ENCODE results near the gene CER1. TPM values are rescaled to one million over a fixed set of nuclear protein-coding genes. Genes with fewer than 3 reads are reported as not detected.

The CER1 gene
- total and polyA plus RNA-seq, 7 donors = 0.71 to 0.99 TPM; not detected in 5

DNA sequence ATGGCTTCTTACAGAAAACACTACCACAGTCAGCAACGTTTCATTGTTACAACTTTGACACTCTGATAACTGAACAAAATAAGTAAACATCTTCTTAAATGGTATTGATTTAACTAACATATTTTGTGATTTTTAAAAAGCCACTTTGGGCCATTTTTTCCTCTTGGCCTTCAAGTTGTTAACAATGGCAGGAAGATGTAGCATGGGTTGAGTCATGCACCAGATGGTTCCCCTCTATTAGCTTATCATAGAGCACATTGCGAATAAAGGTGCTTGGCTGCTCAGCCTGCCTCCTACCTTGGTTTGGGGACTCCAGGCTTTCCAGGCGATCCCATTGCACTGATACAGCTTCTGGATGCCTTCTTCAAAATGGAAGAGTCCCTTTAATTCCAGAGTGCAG, 24.1 kb upstream of the CER1 start:
- Histone ChIP-seq H3K36me3 (peaks cover 7 to 55% (median 13%) of the 10 kb centered on the region in 4 donors), H3K9me3 (no peaks in the 10 kb centered on the region), H3K4me1 (no peaks in the 10 kb centered on the region), H3K27ac (no peak overlapping the region), H3K27me3 (no peaks in the 10 kb centered on the region), H3K4me3 (no peak overlapping the region)
- 83 to 87% methylated on average over 3 of the region's 3 CpGs for WGBS, 2 donors
- intact Hi-C loops (cut with DNase I) = no loop called here
- no peak for DNase-seq
- TF ChIP-seq POLR2AphosphoS5 (IDR thresholded peaks at IDR 0.05) (no peak), POLR2A (IDR thresholded peaks at IDR 0.05) (no peak), EP300 (IDR thresholded peaks at IDR 0.05) (no peak), CTCF (IDR thresholded peaks at IDR 0.05) (no peak)

- DNase-seq = no peak
- intact Hi-C loops (cut with DNase I) = no loop called here
- WGBS, 2 donors = 96 to 98% methylated on average over 1 of the region's 1 CpG
- no peaks in the 10 kb centered on the region for H3K4me1 ChIP-seq
- no peaks in the 10 kb centered on the region for H3K27me3 ChIP-seq
- no peaks in the 10 kb centered on the region for H3K9me3 ChIP-seq
- no peak overlapping the region for H3K4me3 ChIP-seq
- no peak overlapping the region for H3K27ac ChIP-seq
- H3K36me3 ChIP-seq = peaks cover 7 to 53% (median 10%) of the 10 kb centered on the region in 4 donors
- no peak for TF ChIP-seq POLR2AphosphoS5 (IDR thresholded peaks at IDR 0.05)
- no peak for TF ChIP-seq POLR2A (IDR thresholded peaks at IDR 0.05)
- no peak for TF ChIP-seq CTCF (IDR thresholded peaks at IDR 0.05)
- no peak for TF ChIP-seq EP300 (IDR thresholded peaks at IDR 0.05)
These were observed 22.2 kb upstream of the CER1 start for GRCh38 chr9:14744768-14745167.

- H3K4me1 ChIP-seq = no peaks in the 10 kb centered on the region
- H3K9me3 ChIP-seq = no peaks in the 10 kb centered on the region
- no peak overlapping the region for H3K4me3 ChIP-seq
- no peaks in the 10 kb centered on the region for H3K27me3 ChIP-seq
- 90 to 93% methylated on average over 3 of the region's 3 CpGs for WGBS, 2 donors
- no peak overlapping the region for H3K27ac ChIP-seq
- intact Hi-C loops (cut with DNase I) = no loop called here
- DNase-seq = no peak
- H3K36me3 ChIP-seq = peaks cover 6 to 36% (median 10%) of the 10 kb centered on the region in 4 donors
- TF ChIP-seq POLR2AphosphoS5 (IDR thresholded peaks at IDR 0.05) = no peak
- no peak for TF ChIP-seq CTCF (IDR thresholded peaks at IDR 0.05)
- TF ChIP-seq POLR2A (IDR thresholded peaks at IDR 0.05) = no peak
- TF ChIP-seq EP300 (IDR thresholded peaks at IDR 0.05) = no peak
These were observed 18.8 kb upstream of the CER1 start for GRCh38 chr9:14741369-14741768.

- H3K27me3 ChIP-seq = no peaks in the 10 kb centered on the region
- H3K27ac ChIP-seq = no peak overlapping the region
- no peak for TF ChIP-seq POLR2A (IDR thresholded peaks at IDR 0.05)
- TF ChIP-seq POLR2AphosphoS5 (IDR thresholded peaks at IDR 0.05) = no peak
- peaks cover 0 to 13% (median 6%) of the 10 kb centered on the region in 4 donors for H3K36me3 ChIP-seq
- H3K4me3 ChIP-seq = no peak overlapping the region
- intact Hi-C loops (cut with DNase I) = no loop called here
- no peak for DNase-seq
- H3K9me3 ChIP-seq = no peaks in the 10 kb centered on the region
- no peaks in the 10 kb centered on the region for H3K4me1 ChIP-seq
- WGBS, 2 donors = 78 to 90% methylated on average over 5 of the region's 5 CpGs
These were observed 10.6 kb upstream of the CER1 start for GRCh38 chr9:14733133-14733532.

GRCh38 chr9:14731294-14731981, 8.9 kb upstream of the CER1 start:
- Histone ChIP-seq H3K36me3 (peaks cover 0 to 7% (median under 1%) of the 10 kb centered on the region in 4 donors), H3K27me3 (no peaks in the 10 kb centered on the region), H3K4me1 (no peaks in the 10 kb centered on the region), H3K9me3 (no peaks in the 10 kb centered on the region), H3K27ac (no peak overlapping the region), H3K4me3 (no peak overlapping the region)
- DNase-seq = no peak
- intact Hi-C loops (cut with DNase I) = no loop called here
- 97 to 98% methylated on average over 1 of the region's 1 CpG for WGBS, 2 donors
- no peak for TF ChIP-seq POLR2A (IDR thresholded peaks at IDR 0.05)

- intact Hi-C loops (cut with DNase I) = no loop called here
- Histone ChIP-seq H3K27me3 (no peaks in the 10 kb centered on the region), H3K36me3 (no peaks in the 10 kb centered on the region), H3K9me3 (no peaks in the 10 kb centered on the region), H3K27ac (no peak overlapping the region), H3K4me1 (no peaks in the 10 kb centered on the region), H3K4me3 (no peak overlapping the region)
- TF ChIP-seq POLR2A (IDR thresholded peaks at IDR 0.05) (no peak), EP300 (IDR thresholded peaks at IDR 0.05) (no peak)
- no peak for DNase-seq
- 91 to 98% methylated on average over 2 of the region's 2 CpGs for WGBS, 2 donors
These were observed 7.9 kb upstream of the CER1 start for GRCh38 chr9:14730461-14730898.

Data from sigmoid colon (tissue), 7 donors.